T-helper 22 cell (primary cell): ENCODE results near the gene RALGAPA1.
"Not testable (repeated sequence)": the region's sequence is repeated elsewhere in the genome, so short reads cannot be mapped to it uniquely, and the experiment has no call there.

ENCODE experiments used
- DNase-seq: peaks from one replicate; pipeline ENCODE4 v3.0.0-alpha.2; 2020; ENCODE audit warnings: low read depth

The RALGAPA1 gene

DNA sequence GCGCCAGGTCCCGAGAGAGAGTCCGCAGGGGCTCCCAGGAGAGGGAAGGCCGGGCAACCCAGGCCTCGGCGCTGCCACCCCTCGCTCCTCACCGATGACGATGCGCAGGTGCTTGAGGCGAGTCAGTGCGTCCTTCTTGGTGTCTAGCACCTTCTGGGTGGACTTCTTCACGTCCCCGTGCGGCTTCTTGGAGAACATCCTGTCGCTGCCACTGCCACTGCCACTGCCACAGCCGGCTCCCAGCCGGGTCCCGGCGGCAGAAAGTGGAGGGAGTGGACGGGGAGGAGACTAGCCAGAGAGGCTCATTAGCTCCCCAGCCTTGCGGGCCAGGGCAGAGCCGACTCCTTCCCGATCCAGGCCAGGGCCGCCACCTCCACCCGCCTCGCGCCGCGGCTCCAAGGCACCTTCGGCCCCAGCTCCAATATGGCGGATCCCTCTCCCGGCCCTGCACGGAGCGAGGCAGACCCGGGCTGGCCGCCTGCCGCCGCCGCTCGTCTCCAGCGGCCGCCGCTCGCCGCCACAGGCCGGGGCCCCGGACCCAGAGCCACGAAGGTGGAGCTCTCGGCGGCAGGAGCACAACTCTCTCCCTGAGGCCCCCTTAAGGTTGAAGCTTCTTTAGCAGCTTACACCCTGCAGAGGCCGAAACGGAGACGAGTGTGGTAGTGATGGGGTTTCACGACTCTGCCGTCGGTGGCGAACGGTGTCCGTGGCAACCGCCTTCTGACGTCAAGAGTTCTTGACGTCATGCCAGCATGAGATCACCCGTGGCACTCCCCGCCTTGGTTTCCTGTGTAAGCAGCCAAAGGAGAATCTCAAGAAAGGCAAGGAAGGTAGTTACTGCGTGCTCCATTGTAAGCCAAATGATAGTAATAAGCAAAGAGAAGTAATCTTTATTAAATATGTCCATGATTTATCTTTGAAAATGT lies at the start of gene RALGAPA1:
RALGAPA1 (minus strand) TSS at position 658 of the 926 bp plus-strand sequence; CDS start at position 198, 460 bp downstream.
- peak; percentile 93 for DNase-seq

DNA sequence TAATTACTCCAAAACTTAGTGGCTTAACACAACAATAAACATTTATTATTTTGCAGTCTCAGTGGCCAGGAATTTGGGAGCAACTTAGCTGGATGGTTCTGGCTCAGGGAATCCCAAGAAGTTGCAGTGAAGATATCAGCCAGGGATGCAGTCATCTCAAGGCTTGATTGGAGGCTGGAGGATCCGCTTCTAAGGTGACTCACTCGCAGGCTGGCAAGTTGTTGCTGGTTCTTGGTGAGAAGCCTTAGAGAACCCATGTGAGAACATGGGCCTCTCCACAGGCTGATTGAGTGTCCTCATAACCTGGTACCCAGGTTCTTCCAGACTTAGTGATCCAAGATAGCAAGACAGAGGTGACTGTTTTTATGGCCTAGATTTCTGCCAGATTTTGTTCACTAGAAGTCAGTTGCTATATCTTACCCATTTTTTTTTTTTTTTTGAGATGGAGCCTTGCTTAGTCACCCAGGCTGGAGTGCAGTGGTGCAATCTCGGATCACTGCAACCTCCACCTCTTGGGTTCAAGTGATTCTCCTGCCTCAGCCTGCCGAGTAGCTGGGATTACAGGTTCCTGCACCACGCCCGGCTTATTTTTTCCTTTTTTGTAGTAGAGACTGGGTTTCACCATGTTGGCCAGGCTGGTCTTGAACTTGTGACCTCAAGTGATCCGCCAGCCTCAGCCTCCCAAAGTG lies 49.6 kb upstream of the RALGAPA1 start:
- DNase-seq = no peak

DNA sequence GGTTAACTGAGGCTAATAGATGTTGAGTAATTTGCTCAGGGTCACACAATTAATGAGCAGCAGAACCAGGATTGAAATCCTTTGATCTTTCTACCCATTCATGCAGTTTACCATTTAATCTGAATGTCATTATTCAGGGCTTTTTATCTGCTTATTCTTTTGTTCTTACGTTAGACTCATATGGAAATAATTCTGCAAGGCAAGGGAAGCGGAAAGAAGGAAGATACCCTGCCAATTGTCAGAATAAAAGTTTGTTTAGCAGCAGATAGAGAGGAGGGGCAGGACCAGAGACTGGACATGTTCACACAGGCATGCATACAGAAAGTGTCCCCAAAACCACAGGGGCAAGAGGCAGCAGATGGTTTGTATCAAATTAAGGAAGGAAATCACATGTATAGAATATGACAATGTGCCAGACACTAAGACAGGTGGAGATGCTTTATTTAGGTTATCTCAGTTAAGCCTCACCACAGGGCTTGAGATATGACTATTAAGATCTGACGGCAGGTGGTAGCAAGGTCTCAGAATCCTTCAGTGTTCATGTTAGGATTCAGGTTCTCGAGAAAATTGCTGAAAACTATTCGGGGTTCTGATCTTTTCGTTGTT lies 46.9 kb upstream of the RALGAPA1 start:
- DNase-seq = no peak

DNA sequence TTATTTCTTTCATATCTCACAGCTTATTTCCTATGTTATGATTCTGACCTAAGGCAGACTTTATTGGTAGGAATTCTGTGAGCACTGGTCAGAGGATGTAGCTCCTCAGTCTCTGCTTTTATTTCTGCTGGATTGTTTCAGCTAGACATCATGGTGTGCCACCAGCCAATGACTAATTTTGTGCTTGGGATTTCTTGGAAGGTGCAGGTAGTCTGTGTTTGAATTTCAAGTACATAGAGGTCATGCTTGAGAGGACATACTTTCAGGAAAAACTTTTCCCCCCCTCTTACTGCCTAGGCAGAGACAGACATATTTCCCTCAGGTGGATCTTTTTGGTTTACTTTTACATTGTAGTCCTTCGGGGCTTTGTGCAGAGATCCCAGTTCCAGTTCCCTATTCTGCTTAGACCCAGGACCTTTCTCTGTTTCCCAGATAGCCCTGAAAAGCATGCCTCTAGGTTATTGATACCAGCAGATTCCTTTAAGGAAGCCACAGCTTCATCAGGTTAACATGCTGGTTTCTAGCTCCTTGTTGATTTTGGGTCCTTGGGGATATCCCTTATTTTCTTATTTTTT lies 45.7 kb upstream of the RALGAPA1 start:
- DNase-seq = no peak

DNA sequence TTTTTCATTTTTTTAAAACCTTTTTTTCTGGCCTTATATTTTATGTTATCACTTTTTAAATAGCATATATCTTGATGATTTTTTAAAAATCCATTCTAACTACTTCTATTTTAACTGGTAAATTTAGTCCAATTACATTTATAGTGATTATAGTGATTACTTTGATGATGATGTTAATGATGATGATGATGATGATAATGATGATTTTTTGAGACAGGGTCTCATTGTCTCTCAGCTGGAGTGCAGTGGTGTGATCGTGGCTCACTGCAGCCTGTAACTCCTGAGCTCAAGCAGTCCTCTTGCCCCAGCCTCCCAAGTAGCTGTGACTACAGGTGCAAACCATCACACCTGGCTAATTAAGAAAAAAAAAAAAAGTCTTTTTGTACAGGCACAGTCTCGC lies 44.1 kb upstream of the RALGAPA1 start:
- DNase-seq = no peak

DNA sequence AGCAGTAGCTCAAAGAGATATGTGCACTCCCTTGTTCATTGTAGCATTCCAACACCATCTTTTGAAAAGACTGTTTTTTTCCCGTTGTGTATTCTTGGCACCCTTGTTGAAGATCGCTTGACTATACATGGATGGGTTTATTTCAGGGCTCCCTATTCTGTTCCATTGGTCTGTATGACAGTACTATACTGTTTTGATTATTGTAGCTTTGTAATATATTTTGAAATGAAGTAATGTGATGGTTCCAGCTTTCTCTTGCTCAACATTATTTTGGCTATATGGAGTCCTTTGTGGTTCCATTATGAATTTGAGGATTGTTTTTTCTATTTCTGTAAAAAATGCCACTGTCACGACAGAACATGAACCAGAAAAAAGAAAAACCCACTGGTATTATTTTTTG lies 42.7 kb upstream of the RALGAPA1 start:
- DNase-seq = no peak

DNA sequence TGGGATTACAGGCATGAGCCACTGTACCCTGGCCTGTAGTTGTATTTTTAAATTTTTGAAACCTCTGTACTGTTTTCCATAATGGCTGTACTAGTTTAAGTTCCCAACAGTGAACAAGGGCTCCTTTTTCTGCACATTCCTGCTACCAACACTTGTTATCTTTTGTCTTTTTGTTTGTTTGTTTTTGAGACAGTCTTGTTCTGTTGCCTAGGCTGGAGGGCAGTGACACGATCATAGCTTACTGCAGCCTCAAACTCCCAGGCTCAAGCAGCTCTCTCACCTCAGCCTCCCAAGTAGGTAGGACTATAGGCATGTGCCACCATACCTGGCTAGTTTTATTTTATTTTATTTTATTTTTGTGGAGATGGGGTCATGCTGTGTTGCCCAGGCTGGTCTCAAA lies 40.0 kb upstream of the RALGAPA1 start:
- DNase-seq = no peak

DNA sequence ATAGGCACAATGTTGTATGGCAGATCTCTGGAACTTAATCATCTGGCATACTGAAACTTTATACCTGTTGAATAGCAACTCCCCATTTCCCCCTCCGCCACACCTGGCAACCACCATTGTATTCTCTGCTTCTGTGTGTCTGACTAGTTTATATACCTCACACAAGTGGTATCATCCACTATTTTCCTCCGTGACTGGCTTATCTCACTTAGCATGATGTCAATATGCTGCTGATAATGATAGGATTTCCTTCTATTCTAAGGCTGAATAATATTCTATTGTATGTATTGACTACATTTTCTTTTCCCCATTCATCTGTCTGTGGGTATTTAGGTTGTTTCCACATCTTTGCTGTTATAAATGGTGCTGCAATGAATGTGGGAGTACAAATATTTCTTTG lies 38.5 kb upstream of the RALGAPA1 start:
- DNase-seq = no peak

DNA sequence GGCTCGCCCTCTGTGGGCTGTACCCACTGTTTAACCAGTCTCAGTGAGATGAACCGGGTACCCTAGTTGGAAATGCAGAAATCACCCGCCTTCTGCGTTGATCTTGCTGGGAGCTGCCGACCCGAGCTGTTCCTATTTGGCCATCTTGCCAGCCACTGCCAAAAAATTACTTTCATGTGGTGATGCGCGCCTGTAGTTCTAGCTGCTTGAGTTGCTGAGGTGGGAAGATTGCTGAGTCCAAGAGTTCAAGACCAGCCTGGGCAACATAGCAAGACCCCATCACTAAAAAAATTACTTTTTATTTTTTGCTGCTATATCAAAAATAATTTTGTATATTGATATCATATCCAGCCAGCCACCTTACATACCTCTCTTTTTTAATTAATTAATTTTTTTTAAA lies 35.4 kb upstream of the RALGAPA1 start:
- no peak for DNase-seq

DNA sequence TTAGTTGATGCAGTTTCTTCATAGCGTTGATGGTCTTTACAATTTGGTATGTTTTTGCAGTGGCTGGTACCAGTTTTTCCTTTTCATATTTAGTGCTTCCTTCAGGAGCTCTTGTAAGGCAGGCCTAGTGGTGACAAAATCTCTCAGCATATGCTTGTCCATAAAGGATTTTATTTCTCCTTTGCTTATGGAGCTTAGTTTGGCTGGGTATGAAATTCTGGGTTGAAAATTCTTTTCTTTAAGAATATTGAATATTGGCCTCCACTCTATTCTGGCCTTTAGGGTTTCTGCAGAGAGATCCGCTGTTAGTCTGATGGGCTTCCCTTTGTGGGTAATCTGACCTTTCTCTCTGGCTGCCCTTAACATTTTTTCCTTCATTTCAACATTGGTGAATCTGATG lies 33.1 kb upstream of the RALGAPA1 start:
- DNase-seq = not testable (repeated sequence)

DNA sequence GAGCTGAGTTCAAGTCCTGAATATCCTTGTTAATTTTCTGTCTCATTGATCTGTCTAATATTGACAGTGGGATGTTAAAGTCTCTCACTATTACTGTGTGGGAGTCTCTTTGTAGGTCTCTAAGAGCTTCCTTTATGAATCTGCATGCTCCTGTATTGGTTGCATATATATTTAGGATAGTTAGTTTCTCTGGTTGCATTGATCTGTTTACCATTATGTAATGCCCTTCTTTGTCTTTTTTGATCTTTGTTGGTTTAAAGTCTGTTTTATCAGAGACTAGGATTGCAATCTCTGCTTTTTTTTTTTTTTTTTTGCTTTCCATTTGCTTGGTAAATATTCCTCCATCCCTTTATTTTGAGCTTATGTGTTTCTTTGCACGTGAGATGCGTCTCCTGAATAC lies 32.6 kb upstream of the RALGAPA1 start:
- DNase-seq = not testable (repeated sequence)

DNA sequence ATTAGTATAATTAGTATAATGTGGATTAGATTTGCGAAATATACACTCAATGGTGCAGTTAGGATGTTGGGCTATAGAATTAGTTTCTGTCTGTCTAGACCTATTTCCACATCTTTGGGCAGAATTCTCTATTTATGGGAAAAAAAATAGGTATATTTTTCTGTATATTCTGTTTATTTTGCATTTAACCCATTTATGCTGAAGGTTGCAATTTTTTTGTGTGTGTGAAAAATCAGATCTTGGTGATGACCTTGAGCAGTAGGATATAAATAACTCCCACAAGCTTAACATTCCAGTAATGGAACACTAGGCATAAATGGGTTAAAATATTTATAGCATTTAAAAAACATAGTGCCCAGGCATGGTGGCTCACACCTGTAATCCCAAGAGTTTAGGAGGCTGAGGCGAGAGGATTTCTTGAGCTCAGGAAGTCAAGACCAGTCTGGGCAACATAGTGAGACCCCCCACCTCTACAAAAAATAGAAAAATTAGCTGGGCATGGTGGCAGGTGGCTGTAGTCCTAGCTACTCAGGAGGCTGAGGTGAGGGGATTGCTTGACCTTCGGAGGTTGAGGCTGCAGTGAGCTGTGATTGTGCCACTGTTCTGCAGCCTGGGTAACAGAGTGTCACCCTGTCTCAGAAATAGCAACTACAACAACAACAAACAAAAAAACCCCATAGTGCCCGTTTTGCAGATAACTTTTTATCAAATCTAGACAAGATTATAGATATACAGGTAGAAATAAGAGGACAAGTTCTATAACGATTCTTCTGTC lies 26.3 kb upstream of the RALGAPA1 start:
- no peak for DNase-seq

DNA sequence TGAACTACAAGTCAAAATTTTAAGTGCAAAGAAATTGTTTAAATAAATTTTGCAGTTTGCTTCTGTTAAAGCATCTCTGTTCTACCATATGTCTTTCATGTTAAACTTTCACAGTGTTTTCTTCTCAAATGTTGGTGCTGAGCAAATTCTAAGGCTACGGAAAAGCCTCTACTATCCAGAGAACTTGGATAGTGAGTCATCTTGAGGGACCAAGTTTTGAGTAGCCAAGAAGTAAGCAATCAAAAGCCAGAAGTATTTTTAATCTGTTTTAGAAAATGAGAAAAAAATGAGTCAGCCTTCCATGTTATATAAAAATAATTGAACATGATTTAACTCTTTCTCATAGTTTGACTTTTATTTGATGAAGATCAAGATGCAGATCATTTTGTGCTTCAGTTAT lies 20.4 kb upstream of the RALGAPA1 start:
- no peak for DNase-seq

DNA sequence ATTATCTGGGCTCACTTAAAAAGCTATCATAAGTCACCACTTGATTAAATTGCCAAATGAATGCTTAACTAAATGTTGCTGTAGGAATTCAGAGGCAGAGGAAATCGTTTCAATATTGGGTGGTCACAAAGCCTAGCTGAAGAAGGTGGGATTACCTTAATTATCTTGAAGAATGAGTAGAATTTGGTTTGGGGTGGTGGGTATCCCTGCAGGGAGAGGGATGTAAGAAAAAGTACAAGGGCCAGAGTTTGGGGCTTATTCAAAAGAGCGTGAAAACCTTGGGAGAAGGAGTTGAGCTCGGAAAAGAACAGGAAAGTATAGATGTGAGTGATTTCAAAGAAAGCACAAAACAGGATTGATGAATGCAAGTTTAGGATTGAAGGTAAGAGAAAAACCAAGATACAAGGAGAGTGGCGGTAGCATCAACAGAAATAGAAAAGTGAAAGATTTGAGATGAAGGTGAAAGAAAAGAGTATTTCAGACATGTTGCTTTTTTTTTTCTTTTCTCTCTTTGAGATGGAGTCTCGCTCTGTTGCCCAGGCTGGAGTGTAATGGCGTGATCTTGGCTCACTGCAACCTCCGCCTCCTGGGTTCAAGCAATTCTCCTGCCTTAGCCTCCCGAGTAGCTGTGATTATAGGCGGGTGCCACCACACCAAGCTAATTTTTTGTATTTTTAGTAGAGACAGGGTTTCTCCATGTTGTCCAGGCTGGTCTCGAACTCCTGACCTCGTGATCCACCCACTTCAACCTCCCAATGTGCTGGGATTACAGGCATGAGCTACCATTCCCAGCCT lies 18.8 kb upstream of the RALGAPA1 start:
- DNase-seq = no peak

DNA sequence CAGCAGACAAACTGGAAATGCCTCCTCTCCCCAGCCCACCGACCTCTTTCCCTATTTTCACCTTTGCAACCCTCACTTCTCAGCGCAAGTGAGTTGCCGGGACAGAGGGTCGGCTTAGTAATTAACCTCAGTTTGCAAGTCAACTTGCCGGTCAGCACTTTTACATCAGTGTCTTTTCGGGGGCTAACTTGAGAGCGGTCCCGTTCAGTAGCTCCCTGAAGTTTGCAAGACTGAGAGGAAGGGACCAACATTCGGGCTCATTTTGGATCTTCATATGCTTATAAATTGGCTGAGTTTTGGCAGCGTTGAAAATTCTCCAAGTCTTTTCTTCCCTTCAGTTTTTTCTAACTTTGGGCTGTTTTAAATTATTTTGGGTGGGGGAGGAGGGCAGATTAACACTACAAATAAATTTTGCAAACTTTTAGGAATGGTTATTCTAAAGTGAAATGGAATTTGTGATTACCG lies 17.9 kb upstream of the RALGAPA1 start:
- no peak for DNase-seq

DNA sequence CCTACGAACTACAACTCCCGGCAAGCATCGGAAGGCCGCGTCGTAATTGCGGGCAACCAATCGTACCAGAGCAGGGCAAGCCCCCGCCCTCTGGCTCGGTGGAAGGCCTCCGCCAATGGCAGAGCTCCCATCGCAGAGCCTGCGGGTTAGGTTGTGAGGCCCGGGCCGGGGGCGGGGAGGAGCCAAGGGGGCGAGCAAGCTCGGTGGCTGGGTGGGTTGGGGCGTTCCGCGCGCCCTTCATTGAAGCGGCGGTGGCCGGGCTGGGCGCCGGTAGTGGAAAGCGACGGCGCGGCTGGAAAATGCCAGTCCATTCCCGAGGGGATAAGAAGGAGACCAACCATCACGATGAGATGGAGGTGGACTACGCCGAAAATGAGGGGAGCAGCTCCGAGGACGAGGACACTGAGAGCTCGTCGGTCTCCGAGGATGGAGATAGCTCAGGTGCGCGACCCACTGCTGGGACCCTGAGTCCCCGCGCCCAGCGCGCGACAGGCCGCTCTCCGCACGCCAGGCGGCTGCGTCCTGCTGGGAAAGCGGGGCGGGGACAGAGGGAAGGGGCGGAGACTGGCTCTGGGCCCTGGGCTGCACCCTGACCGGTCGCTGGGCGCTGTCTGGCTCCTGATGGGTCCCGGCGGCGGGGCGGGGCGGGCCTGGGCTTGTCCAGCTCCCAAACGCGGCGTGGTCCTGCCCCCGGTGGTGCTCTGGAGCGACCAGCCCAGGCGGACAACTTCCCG lies 17.3 kb upstream of the RALGAPA1 start, which contains the start of gene BRMS1L:
BRMS1L (plus strand) TSS at position 121 of the 734 bp plus-strand sequence; CDS start at position 300, 179 bp downstream.
- peak; percentile 96 for DNase-seq

DNA sequence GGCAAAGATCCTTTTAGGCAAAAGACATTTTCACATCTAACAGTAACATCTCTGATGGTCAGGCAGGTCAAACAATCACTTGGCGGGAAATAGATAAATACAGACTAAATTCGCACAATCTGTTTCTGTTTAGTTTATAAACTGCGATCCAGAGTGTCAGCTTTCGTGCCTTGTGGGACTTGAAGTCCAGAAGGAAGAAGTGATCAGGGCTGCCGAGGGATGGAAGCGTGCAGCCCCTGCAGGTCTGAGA lies 16.8 kb upstream of the RALGAPA1 start:
- no peak for DNase-seq

DNA sequence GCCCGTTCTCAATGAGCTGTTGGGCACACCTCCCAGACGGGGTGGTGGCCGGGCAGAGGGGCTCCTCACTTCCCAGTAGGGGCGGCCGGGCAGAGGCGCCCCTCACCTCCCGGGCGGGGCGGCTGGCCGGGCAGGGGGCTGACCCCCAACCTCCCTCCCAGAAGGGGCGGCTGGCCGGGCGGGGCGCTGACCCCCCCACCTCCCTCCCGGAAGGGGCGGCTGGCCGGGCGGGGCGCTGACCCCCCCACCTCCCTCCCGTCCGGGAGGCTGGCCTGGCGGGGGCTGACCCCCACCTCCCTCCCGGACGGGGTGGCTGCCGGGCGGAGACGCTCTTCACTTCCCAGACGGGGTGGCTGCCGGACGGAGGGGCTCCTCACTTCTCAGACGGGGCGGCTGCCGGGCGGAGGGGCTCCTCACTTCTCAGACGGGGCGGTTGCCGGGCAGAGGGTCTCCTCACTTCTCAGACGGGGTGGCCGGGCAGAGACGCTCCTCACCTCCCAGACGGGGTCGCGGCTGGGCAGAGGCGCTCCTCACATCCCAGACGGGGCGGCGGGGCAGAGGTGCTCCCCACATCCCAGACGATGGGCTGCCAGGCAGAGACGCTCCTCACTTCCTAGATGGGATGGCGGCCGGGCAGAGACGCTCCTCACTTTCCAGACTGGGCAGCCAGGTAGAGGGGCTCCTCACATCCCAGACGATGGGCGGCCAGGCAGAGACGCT lies 15.5 kb upstream of the RALGAPA1 start:
- DNase-seq = not testable (repeated sequence)

DNA sequence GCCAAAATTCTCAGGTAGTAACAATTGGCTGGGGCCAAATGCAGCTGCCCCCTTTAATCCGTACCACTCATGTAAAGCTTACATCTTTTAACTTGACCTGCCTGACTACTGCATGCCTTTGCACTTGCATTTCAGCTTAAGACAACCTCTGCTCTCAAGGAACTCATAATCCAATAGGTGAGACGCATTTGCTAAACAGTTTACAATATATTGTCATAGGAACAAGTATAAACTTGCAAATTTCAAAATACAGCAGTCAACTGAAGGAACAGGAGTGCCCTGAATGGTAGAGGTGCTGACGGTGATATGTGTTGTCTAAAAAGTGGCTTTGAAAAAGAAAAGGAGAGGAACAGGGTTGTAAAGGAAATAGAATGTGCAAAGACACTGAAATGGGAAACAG lies 13.4 kb upstream of the RALGAPA1 start:
- no peak for DNase-seq
